ENCODE data around the gene ZCCHC17.
A peak's percentile ranks its signal among the peaks of the same experiment; 100 is the strongest.

The ZCCHC17 gene

DNA sequence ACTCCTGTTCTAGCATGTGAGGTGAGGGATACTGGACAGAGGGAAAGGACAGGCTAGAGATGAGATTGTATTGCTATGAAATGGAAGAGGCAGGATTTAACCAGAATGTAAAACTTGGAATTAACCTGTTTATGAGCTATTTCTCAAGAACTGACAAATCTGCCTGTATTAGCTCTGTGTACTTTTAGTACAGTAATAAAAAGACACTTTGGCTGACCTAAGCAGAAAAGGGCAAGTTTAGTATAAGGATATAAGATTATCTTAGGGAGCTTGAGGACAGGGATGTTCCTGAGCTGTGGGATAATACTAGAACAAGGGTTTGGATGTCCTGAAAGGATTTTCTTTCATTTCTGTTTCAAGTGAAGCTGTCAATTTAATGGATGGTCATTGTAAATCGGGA is 11.2 kb downstream of the ZCCHC17 start:
- DNase-seq = no peak

DNA sequence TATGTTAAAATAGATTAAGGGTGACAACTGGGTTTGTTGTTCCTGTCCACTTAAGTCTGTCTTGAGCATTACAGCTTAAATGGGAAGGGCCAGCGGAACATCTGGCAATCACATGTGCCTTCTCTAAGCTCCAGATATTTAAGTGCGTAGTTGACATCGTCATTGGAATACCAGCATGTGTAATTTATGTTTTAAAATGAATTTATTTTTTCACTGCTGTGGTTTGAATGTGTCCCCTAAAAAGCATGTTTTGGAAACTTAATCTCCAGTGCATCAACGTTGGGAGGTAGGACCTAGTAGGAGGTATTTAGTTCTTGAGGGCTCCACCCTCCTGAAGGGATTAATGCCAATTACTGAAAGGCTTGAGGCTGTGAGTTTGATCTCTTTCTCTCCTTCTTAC is 13.4 kb downstream of the ZCCHC17 start:
- no peak for DNase-seq

DNA sequence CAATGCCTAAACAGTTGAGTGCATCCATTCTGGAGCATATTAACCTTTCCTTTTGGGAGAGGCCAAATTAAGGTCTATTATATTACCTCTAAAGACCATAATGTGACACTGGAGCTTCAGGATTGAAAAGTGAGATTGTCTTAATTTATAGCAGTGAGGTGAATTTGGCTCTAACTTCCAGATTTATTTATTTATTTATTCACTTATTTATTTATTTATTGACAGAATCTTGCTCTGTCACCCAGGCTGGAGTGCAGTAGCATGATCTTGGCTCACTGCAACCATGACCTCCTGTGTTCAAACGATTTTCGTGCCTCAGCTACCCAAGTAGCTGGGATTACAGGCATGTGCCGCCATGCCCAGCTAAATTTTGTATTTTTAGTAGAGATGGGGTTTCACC is 19.1 kb downstream of the ZCCHC17 start:
- DNase-seq = no peak

DNA sequence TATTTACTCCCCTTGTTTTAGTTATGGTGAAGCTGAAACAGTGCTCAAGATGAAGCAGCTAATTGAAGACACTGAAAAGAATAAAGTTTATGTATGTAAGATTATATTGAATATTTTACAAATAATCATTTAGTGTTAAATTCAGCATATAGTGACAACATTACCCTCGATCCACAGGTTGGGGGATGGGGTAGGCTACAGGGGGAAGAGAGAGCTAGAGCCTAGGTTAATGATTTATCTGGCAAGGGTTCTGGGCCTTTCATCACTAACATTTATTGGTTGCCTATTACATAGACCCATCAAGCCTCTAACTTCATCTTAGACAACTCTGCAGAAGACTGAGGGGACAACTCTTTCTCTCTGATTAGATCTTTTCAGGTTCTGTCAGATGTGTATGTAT is 21.3 kb downstream of the ZCCHC17 start:
- no peak for DNase-seq

DNA sequence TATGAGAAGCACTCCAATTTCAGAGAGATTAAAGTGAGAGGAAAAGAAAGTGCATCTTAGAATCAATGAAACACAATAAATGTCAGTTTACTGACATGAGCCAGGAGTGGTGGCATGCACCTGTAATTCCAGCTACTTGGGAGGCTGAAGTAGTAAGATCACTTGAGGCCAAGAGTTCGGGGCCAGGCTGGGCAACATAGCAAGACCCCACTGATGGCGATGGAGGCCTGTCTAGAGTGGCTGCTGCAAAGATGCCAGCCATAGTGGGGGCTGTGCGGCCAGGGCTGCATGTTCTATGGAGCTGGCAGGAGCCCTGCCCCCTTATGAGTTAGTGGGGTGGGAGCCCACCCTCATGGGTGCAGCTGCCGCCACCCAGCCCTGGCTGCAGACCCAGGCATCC is 27.3 kb downstream of the ZCCHC17 start:
- DNase-seq = no peak

DNA sequence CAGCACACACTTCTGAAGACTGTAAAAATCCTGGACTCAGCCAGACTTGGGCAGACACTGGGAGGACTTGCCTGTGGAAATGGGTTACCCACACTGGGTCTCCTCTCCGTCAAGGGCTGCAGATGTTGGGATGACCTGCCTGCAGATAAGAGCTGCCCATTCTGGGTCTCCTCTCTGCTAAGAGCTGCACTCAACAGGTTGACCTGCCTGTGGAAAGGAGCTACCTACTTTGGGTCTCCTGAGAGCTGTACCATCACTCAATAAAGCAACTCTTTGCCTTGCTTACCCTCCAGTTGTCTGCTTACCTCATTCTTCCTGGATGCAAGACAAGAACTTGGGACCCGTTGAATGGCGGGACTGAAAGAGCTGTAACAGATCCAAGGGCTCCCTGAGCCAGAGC is 28.2 kb downstream of the ZCCHC17 start:
- DNase-seq = no peak

DNA sequence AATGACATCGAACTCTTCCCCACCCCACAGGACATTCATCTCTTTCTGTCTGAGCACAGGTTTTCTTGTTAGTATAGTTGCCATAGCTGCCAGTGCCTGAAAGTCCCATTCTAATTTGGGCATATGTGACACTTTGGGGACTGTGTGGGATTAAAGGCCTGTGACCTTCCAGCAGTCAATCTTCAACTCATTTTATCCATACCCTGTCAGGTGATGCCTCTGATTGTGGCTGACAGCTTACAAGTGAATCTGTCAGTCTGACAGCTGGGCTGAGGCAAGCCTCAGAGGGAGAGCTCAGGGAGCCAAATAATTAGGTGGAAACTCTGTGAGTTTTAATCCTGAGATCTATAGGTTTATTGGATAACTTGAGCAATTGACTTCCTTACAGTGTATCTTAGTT is 29.6 kb downstream of the ZCCHC17 start:
- no peak for DNase-seq

DNA sequence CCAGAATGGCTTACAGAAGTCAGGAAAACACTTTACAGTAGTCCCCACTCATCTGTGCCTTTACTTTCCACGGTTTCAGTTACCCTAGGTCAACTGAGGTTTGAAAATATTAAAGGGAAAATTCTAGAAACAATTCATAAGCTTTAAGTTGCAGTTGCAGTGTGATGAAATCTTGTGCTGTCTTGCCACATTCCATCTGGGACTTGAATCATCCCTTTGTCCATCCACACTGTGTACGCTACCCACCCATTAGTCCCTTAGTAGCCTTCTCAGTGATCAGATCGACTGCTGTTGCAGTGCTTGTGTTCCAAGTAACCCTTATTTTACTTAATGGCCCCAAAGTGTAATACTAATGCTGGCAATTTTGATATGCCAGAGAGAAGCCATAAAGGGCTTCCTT is 30.5 kb downstream of the ZCCHC17 start:
- no peak for DNase-seq

DNA sequence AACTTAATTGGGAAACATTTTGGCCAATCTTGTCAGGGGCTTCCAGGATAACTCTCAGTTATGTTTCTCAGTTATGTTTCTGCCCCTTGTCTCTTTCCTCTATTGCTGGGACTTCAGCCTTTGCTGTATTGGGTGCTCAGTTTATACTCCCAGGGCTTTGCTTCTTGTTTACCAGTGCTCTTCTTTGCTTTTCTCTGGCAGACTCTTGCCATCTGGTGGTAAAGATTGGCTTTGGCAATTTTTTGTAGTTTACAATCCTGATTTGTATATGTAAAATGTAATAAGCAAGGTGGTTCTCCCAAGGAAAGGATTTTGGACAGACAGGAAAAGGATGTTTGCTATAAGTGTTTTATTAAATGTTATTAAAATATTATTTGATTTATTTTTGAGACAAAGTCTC is 38.2 kb downstream of the ZCCHC17 start:
- DNase-seq = peak; percentile 64 to 70

DNA sequence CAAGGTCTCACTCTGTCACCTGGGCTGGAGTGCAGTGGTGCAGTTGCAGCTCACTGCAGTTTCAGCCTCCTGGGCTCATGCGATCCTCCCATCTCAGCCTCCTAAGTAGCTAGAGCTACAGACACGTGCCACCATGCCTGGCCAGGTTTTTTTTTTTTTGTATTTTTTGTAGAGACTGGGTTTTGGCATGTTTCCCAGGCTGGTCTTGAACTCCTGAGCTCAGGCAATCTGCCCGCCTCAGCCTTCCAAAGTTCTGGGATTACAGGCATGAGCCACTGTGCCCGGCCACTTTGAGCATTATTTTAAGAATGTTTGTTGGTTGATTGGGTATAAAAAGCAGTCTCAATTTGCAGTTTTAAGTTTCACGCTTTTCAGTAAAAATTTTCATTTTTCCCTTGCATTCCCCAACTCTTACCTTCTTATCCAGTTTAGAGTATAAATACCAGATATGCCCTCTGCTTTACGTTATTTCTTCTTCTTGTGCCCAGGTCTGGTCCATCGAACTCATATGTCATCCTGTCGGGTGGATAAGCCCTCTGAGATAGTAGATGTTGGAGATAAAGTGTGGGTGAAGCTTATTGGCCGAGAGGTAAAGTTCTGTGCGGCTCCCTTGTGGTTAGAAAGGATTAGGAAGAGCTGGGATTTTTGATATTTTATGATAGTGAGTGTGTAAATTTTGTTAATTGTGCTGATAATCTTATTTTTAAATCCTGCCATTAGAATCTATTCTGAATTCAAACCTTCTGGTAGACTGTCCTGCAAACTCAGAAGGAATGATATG is 40.0 kb downstream of the ZCCHC17 start:
- DNase-seq = no peak

DNA sequence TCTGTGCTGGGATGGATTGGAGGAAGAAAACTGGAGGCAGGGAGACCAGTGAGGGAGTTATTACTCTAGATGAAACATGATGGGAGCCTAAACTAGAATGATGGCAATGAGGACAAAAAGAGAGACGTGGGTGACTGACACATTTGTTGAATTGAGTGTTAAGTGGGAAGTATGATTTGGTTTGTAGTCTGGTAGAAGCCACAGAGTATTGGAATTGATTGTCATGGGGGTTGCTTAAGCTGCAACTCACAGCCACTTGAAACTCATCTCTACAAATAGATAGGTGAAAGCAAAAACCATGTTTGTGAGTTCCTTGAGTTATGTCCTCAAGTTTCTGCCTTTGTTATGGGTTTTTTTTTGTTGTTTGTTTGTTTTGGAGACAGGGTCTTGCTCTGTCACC is 47.7 kb downstream of the ZCCHC17 start:
- DNase-seq = no peak

DNA sequence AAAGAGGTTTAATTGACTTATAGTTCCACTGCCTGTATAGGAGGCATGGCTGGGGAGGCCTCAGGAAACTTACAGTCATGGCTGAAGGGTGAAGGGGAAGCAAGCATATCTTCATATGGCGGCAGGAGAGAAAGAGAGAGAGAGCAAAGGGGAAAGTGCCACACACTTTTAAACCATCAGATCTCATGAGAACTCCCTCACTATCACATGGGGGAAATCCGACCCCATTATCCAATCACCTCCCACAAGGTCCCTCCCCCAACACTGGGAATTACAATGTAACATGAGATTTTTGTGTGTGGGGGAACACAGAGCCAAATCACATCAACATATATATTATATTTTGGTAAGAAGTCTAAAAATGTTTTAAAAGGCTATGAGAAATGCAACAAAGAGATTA is 48.8 kb downstream of the ZCCHC17 start:
- no peak for DNase-seq

DNA sequence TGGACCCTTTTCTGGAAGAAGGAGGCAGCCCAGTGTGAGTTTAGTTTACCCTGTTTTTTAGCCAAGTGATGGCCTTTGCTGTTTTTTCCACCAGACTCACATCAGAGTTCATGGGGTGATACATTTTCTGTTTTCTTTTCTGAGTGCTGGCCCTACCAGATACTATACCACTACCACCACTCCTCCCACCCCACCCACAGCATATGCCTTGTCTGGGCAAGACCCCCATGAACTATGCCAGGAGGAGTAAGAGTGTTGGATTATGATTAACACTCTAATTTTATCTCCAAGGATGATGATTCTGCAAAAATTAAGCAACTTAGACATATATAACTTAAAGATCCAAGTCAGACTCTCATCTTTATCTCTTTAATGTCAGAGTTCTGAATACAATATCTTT is 50.0 kb downstream of the ZCCHC17 start:
- no peak for DNase-seq

DNA sequence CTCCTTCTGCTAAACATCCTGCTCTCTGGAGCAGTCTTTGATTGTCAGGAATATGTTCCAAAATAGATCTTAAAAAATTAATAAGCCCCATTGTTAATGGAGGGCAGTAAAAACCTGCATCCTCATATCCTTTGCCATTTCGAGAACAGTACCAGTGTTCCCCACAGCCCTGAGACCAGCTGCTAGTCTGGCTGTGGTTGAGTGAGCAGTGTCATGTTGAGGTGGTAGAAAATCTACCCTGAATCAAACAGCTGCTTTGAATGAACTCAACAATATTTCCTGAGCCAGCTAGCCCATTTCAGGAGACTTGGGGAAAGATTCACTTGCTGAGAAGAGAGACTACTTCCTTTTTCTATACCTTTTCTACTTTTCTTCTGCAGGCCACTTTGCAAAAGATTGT is 51.6 kb downstream of the ZCCHC17 start:
- no peak for DNase-seq

DNA sequence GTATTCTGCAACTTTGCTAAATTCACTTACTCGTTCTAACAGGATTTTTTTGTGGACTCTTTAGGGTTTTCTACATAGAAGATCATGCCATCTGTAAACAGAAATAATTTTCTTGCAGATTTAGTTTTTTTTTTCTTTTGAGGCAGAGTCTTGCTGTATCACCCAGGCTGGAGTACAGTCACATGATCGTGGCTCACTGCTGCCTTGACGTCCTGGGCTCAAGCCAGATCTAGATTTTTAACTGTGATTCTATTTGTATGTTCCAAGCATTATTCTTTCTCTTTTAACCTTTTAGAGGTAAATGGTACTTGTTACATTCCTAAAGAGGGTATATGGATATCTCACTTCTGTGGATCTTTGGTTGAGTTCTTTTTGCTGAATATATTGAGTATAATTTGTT is 57.5 kb downstream of the ZCCHC17 start:
- DNase-seq = no peak

DNA sequence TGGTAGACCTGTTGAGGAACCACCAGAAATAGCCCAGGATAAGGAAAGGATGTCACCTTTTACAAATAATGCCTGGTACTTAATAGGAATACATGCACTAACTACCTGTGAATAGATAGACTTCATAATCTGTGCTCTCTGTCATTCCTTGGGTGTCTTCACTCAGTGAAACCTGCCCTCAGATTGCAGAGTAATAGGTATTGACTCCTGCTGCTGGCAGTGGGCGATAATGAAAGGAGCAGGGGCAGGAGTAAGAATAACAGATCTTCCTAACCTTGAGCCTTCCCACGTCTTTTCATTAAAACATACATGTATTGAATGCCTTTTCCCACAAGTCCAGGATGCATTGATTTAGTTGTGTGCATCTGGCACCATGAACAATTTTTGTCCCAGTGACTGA is 59.6 kb downstream of the ZCCHC17 start:
- no peak for DNase-seq

DNA sequence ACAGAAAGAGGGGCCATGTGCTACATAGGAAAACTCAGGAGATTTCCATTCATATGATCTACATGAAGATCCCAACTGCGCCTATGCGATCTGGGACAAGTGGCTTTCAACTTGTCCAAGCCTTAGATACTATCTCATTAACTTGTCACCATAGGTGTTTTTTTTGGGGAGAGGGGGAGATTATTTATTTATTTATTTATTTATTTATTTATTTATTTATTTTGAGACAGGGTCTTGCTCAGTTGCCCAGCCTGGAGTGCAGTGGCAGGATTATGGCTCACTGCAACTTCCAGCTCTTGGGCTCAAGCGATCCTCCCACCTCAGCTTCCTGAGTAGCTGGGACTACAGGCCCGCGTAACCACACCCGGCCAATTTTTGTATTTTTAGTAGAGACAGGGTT is 64.8 kb downstream of the ZCCHC17 start:
- no peak for DNase-seq

DNA sequence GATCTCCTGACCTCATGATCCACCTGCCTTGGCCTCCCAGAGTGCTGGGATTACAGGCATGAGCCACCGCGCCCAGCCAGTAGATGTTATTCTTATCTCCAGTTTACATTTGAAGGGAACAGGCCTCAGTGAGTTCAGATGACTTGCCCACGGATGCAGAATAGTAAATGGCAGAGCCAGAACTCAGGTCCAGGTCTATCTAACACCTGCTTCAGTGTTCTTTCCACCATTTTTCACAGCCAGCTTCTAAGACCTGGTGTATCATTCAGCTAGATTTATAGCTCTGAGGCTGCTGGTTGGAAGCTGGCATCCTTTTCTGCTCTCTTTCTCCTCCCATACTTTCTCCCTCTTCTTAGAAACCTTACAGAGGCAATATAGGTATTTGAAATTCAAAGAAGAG is 65.2 kb downstream of the ZCCHC17 start:
- no peak for DNase-seq

DNA sequence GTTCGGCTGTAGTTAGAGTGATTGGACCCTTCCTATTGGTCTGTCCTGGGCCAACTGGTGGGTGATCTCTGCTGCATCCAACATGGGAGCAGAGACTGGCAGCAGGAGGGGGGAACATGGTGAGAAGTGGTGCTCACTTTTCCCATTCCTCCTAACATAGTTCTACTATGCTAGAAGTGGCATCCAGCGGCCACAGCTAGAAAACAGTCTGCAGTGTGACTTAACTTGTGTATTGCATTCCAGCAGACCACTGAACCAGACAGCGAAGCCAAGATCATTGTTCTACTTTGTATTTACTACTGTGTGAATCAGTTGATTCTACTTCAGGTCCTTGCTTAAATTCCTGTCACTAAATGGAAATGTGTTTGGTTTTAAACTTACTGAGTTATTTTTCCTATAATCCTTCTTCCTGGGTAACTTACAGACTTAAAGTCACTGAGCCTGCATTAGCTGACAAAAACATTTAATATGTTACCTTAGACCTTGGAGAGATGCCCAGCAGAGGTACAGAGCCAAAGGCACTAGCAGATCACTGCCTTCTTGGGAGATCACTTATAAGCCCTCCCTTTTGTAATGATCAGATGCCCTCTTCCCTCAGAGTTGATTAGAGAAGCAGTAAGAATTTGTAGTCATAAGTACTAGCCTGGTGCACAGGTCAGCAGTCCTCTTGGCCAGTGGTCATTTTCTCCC is 67.9 kb downstream of the ZCCHC17 start:
- DNase-seq = no peak

DNA sequence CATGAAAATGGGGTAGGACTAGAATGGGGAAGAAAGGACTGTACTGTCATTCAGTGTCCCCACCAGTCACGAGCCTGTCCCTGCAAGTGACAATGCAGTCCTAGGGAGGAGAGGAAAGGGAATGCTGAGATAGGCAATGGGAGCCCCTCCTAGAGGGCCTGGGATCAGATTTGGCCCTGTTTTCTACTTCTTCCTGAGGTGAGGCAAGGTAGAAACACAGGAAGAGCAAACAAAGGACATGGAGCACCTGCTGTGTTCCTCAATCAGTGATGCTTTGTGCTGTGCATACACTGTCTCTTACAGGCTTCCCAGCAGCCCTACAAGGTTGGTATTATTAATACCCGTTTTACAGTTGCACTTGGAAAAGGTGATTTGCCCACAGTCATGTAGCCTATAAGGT is 70.0 kb downstream of the ZCCHC17 start:
- no peak for DNase-seq

DNA sequence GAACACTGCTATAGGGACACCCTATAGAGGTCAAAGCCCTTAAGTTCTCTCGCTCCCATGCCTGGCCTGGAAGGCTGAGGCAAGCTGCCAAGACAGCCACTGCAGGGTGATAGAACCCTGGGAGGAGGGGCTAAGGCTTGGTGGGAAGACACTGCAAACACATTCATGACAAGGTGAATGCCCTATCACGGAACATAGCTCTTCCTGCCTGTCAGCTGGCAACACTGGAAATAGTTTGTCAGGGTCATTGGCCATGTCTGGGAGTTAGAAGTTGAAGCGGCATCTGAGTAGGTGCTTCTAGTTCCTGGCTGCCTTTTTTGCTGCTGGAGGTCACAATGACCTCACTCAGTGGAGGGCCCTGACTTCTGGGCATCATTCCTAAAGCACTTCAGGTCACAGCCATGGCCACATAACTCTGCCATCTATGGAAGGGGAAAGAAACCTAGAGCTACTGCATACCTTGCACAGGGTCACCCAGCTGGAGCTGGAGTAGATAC is 71.8 kb downstream of the ZCCHC17 start:
- DNase-seq = no peak

DNA sequence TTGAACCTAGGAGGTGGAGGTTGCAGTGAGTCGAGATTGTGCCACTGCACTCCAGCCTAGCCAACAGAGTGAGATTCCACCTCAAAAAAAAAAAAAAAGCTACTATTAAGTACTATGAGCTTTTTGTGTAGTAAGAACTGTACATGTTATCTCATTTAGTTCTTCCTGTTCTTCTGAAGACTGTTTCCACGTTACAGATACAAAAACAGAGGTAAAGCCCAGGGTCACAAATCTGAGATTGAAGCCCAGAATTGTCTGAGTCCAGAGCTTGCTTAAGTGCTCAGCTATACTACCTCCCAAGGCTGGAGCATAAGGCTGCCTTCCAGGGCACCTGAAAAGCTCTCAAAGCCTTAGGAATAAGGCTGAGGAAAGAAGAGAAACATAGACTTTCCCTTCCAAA is 73.2 kb downstream of the ZCCHC17 start:
- DNase-seq = no peak

DNA sequence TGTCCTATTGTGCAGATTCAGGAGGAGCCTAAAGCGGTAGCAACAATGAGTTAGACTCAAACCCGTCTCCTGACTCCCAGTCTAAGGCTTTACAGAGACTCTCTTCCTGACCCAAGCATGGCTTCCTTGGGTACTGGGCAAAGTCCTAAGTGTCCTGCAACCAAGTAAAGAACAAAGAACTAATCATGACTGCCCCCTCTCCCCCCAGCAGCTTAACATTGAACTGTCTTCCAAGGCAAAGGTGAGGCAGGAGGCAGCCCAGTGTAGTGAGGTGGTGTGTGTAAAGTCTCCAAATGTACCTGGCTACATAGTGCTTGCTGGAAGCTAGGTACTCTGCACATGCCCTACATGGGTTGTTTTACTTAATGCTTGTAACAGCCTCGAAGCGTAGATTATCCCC is 73.7 kb downstream of the ZCCHC17 start:
- no peak for DNase-seq

DNA sequence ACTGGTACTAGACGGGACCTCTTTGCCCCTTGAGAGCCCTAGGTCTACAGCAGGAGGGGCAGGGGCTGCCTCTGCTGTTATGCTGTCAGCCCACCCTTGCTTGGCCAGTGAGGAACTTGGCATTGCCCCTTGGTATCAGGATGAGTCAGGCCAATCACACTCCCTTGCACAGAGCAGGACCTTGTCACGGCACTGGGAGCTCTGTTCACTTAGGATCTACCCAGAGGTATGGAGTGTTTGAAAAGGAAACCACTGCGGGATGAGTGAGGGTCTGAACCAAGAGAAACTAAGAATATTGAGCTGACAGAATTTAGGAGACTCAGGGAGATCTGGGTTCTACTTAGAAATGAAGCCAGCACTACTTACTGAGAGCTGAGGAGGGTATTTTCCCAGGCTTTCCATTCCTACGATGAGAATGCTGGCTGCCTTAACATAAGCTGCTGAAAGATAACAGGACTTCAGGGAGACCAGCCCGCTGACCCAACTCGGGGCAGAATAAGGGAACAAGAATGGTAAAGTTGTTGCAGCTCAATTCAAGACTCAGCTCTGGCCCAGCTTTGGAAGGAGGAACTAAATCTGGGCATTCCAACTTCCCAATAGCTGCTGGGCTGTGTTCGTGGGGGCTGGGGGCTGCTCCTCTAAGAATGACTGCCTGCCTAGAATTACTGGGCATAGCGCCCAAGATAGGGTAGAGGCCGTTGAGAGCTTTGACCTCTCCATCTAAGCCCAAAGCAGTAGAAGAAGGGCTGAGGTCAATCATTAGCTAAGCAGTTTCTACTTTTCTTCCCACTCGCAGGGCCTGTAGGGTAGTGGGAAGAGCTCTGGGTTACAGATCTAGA is 74.5 kb downstream of the ZCCHC17 start:
- no peak for DNase-seq
